Activated CD4-positive, CD25-positive, alpha-beta regulatory T cell (primary cell): ENCODE data around the gene PRKCZ.

Experiments
- DNase-seq, 4 experiments: peaks; one replicate each; lab custom pipeline; 2025; lab: John Stamatoyannopoulos, UW

PRKCZ gene

DNA sequence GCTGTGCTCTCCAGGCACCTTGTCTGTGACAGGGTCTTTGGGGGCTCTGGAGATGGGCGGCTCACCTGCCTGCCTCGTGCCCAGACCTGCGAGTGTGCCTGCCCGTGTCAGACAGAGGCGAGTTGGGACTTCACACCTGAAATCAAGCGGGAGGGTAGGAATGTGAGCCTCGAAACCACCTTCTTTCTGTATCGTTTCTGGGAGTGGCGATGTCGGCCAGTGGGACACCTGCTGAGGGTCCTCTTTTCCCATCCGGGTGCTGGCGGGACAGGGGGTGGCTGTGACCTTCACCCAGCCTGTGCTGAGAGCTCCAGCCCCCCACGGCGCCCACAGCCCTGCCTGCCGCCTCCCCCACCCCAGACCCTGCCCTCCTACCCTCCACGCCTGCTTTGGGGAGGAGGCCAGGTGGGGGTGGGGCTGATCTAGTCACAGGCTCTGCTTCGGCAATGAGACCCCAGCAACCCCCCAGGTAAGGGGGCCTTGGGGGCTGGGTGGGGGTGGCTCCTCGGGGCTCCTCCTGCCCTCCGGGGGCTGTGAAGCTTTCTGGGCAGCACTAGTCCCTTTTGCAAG is 160.0 kb downstream of the PRKCZ start:
- DNase-seq, result no peak

DNA sequence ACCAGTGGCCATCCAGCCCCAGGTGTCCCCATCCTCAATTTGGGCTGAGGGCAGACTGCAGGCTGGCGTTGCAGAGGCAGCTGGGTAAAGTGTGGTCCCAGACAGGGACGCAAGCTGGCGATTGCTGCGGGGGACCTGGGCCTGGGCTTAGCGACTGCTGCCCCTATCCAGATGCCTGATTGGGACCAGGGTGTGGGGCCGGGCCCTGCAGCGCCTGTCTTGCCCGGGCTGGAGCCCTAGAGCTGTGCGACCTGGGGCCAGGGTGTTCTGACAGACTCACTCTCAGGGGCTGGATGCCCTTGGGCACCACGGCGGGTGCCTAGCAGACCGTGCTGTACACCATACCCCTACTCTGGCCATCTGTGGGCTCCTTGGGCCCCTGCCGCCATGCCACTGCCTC is 160.6 kb downstream of the PRKCZ start:
- DNase-seq, result no peak

- DNase-seq, result no peak
Observed at GRCh38 chr1:2212274-2212531, 162.0 kb downstream of the PRKCZ start.

DNA sequence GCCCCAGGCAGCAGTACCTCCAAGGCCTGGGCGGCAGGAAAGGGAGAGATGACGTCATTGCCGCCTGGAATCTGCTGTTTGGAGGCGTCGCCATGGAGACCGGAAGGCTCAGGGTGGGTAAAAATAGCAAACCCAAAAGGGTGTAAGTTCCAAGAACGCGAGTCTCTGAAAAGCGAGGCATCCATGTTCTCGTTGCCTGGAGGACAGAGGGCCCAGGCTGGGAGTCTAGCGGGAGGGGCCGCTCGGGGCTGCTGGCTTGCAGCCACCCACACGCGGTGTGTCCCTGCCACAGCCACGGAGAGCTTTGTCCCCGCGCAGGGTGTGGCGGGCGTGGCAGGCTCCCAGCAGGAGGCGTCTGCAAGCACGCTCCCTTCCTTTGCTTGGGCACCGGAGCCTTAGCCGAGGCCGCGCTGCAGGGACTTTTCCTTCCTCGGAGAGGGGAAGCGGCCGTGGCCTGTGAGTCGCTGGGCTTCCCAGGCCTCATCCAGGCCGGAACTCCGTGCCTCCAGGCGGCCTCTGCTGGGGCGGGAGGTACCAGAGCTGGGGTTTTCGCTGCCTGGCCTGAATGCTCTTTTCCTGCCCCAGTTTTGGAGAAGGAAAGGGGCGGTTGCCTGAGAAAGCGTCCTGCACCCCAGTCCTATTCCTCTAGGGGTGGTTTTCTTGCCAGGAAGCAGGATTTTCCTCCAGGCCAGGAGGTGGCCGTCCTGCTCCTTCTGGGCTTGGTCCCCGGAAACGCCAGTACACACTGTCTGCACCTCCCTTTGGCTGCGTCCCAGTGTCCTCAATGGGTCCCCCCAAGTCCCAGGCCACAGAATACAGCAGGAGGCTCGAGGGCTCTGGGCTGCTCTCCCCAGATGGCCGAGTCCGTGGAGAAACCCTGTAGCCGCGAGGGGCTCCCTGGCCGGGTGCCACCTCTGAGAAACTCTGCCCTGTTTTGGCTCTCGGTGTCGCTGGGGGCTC is 162.6 kb downstream of the PRKCZ start:
- DNase-seq, result no peak

GRCh38 chr1:2213576-2214505 is 163.6 kb downstream of the PRKCZ start:
- no peak for DNase-seq

- DNase-seq, result no peak
Observed at GRCh38 chr1:2214541-2215241, 164.5 kb downstream of the PRKCZ start.

DNA sequence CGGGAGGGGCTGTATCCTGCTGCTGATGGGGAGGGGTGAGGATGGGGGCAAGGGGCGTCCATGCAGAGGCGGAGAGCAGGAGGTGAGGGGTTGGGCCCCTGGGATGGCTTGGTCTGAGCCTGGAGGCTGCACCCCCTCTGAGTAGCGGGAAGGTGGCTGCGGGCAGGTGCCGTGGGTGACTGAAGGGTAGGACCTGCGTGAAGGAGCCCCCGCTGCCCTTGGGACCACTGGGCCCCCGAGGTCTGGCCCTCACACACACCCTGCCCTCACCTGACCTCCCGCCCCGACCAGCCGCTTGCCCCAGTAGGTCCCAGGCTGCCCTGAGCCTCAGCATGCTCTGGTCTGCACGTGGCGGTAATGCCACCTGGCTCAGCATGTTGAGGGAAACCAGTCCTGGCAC is 165.1 kb downstream of the PRKCZ start:
- no peak for DNase-seq

GRCh38 chr1:2215909-2216766 is 165.9 kb downstream of the PRKCZ start:
- DNase-seq, result no peak

DNA sequence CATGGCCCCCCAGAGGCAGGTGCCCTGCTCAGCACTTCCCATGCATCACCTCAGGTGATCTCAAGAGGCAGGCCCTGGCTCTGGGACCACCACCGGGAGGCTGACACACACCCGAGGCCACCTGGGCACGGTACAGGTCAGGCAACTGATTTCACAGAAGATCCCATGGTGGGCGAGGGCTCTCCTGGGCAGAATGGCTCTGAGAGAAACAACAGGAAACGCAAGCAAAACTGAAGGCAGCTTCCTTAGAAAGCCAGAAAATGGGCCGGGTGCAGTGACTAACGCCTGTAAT is 166.5 kb downstream of the PRKCZ start:
- no peak for DNase-seq

DNA sequence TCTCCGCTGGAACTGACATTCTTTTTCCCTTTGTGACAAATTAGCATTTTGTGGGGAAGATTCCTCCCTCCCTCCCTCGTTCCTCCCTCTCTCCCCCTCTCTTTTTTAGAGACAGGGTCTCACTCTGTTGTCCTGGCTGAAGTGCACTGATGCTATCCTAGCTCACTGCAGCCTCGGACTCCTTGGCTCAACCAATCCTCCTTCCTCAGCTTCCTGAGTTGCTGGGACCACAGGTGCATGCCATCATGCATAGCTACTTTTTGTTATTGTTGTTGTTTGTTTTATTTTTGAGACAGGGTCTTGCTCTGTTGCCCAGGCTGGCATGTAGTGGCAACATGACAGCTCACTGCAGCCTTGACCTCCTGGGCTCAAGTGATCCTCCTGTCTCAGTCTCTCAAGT is 171.1 kb downstream of the PRKCZ start:
- no peak for DNase-seq

DNA sequence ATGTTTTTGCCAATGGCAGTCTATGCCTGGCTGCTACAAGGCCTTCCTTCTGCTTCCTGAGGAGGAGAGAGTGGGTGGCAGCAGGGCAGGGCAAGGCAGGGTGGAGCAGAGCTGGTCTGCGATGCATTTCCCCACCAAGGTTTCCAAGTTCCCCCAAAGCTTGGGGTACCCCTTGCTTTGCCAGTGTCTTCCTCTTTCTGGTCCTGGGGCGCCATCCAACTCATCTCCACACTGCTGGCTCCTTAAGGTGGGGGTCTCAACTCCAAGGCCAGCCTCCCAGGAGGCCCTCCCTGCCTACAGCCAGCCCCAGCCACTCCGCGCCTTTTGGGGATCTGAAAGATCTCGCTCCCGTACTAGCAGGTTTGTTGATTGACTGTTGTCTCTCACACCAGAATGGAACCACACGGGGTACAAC is 174.0 kb downstream of the PRKCZ start:
- DNase-seq, result no peak

GRCh38 chr1:2224631-2225428 is 174.6 kb downstream of the PRKCZ start:
- no peak for DNase-seq

GRCh38 chr1:2226525-2227345 is 176.5 kb downstream of the PRKCZ start:
- no peak for DNase-seq

GRCh38 chr1:2227346-2228156 is 177.3 kb downstream of the PRKCZ start:
- peak; percentile 89 to 93 (median 92) for DNase-seq

DNA sequence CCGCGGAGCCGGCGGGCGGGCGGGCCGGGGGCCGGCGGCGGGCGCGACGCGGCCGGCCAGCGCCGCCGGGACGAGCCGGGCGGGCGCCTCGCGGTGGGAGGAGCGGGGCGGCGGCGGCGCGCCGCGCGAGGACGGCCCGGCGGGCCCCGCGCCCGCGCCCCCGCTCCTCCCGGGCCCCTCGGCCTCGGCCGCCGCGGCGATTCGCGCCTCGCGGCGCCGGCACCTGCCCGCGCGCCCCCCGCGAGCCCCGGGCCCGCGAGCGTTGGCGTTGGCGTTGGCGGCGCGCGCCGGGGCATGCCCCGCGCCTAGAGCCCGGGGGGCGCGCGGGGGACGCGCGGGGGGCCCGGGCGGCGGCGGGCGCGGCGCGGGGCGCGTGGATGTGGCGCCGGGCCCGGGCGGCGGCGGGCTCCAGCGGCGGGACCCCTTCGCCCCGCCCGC is 178.0 kb downstream of the PRKCZ start, which contains the start of gene SKI:
Gene SKI, plus strand, starts transcription at position 163 of the 438 bp plus-strand sequence. CDS start 448 bp downstream, outside the sequence.
- DNase-seq, result no peak

DNA sequence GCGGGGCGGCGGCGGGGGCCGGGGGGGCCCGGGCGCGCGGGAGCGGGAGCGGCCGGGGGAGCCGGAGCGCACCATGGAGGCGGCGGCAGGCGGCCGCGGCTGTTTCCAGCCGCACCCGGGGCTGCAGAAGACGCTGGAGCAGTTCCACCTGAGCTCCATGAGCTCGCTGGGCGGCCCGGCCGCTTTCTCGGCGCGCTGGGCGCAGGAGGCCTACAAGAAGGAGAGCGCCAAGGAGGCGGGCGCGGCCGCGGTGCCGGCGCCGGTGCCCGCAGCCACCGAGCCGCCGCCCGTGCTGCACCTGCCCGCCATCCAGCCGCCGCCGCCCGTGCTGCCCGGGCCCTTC is 178.5 kb downstream of the PRKCZ start:
- no peak for DNase-seq

GRCh38 chr1:2229037-2229864 is 179.0 kb downstream of the PRKCZ start:
- DNase-seq, result peak in 2 of 4 experiments; percentile 48 to 57
